GM21825 (cell line): ENCODE data around the gene GFM1.

Experiments used
- ATAC-seq: cut with Tn5 transposase; IDR thresholded peaks from one replicate; pipeline ENCODE4 v1.9.1; 2021; ENCODE audit warnings: mild to moderate bottlenecking, moderate library complexity; ENCODE audit not compliant: unreplicated experiment

The GFM1 gene

GRCh38 chr3:158723991-158724390, 79.7 kb downstream of the GFM1 start:
- ATAC-seq: no peak

- ATAC-seq: no peak
Observed at GRCh38 chr3:158725348-158726011, 81.2 kb downstream of the GFM1 start.

GRCh38 chr3:158727206-158728060, 83.1 kb downstream of the GFM1 start:
- ATAC-seq: peak; percentile 70

GRCh38 chr3:158728061-158728377, 83.7 kb downstream of the GFM1 start:
- ATAC-seq: no peak

GRCh38 chr3:158728851-158729250, 84.5 kb downstream of the GFM1 start:
- no peak for ATAC-seq

GRCh38 chr3:158731486-158731885, 87.2 kb downstream of the GFM1 start:
- ATAC-seq: no peak

- peak; percentile 73 for ATAC-seq
Observed at GRCh38 chr3:158731938-158732855, 87.9 kb downstream of the GFM1 start, which contains the start of gene RARRES1. Gene RARRES1 (minus strand): TSS chr3:158732457. CDS start chr3:158732415, 42 bp downstream.

- no peak for ATAC-seq
Observed at GRCh38 chr3:158732856-158733200, 88.5 kb downstream of the GFM1 start.

- no peak for ATAC-seq
Observed at GRCh38 chr3:158733656-158734055, 89.3 kb downstream of the GFM1 start.

GRCh38 chr3:158735296-158736033, 91.1 kb downstream of the GFM1 start:
- ATAC-seq: no peak

GRCh38 chr3:158737410-158737809, 93.1 kb downstream of the GFM1 start:
- ATAC-seq: no peak

GRCh38 chr3:158737976-158738615, 93.8 kb downstream of the GFM1 start:
- ATAC-seq: no peak

GRCh38 chr3:158738653-158739052, 94.3 kb downstream of the GFM1 start:
- no peak for ATAC-seq

GRCh38 chr3:158739078-158739477, 94.8 kb downstream of the GFM1 start:
- no peak for ATAC-seq

GRCh38 chr3:158739661-158740060, 95.3 kb downstream of the GFM1 start:
- no peak for ATAC-seq
